KOPT-K1 (cell line): ENCODE measurements around the gene LRRTM4.

Experiments
- H3K27ac ChIP-seq: fragments of 200-600 bp; sonication (generic); 2 replicates; pipeline ENCODE4 v1.5.1; 2016; ENCODE audit warnings: antibody characterized with exemption, mild to moderate bottlenecking, low read depth, low read length; ENCODE audit not compliant: poor library complexity, severe bottlenecking
- H3K36me3 ChIP-seq: fragments of 200-600 bp; sonication (generic); 2 replicates; pipeline ENCODE4 v1.5.1; 2017; ENCODE audit warnings: antibody characterized with exemption, mild to moderate bottlenecking, low read length, moderate library complexity; ENCODE audit not compliant: insufficient read depth
- H3K9me3 ChIP-seq: fragments of 200-600 bp; sonication (generic); 2 replicates; pipeline ENCODE4 v1.5.1; 2017; ENCODE audit warnings: antibody characterized with exemption, low read length, mild to moderate bottlenecking; ENCODE audit not compliant: insufficient read depth, poor library complexity, severe bottlenecking

LRRTM4 gene

GRCh38 chr2:76953733-76954347, 568.3 kb downstream of the LRRTM4 start:
- no peaks in the 10 kb centered on the region for H3K36me3 ChIP-seq
- no peak overlapping the region for H3K27ac ChIP-seq
- H3K9me3 ChIP-seq, result no peaks in the 10 kb centered on the region

GRCh38 chr2:76946631-76947145, 575.5 kb downstream of the LRRTM4 start:
- no peaks in the 10 kb centered on the region for H3K9me3 ChIP-seq
- H3K27ac ChIP-seq, result no peak overlapping the region
- H3K36me3 ChIP-seq, result no peaks in the 10 kb centered on the region

- Histone ChIP-seq H3K27ac (no peak overlapping the region), H3K36me3 (no peaks in the 10 kb centered on the region), H3K9me3 (no peaks in the 10 kb centered on the region)
Measured at GRCh38 chr2:76940559-76940958, 581.6 kb downstream of the LRRTM4 start.

- no peak overlapping the region for H3K27ac ChIP-seq
- H3K9me3 ChIP-seq, result no peaks in the 10 kb centered on the region
- H3K36me3 ChIP-seq, result no peaks in the 10 kb centered on the region
Measured at GRCh38 chr2:76938153-76938552, 584.0 kb downstream of the LRRTM4 start.

GRCh38 chr2:76932550-76932949, 589.6 kb downstream of the LRRTM4 start:
- no peaks in the 10 kb centered on the region for H3K36me3 ChIP-seq
- H3K9me3 ChIP-seq, result no peaks in the 10 kb centered on the region
- no peak overlapping the region for H3K27ac ChIP-seq

- no peaks in the 10 kb centered on the region for H3K36me3 ChIP-seq
- H3K9me3 ChIP-seq, result no peaks in the 10 kb centered on the region
- no peak overlapping the region for H3K27ac ChIP-seq
Measured at GRCh38 chr2:76930056-76930744, 592.0 kb downstream of the LRRTM4 start.

GRCh38 chr2:76928026-76928425, 594.1 kb downstream of the LRRTM4 start:
- H3K9me3 ChIP-seq, result no peaks in the 10 kb centered on the region
- H3K36me3 ChIP-seq, result no peaks in the 10 kb centered on the region
- H3K27ac ChIP-seq, result no peak overlapping the region

GRCh38 chr2:76921006-76921405, 601.2 kb downstream of the LRRTM4 start:
- no peaks in the 10 kb centered on the region for H3K9me3 ChIP-seq
- H3K27ac ChIP-seq, result no peak overlapping the region
- H3K36me3 ChIP-seq, result no peaks in the 10 kb centered on the region

- Histone ChIP-seq H3K27ac (no peak overlapping the region), H3K36me3 (no peaks in the 10 kb centered on the region), H3K9me3 (no peaks in the 10 kb centered on the region)
Measured at GRCh38 chr2:76895469-76895868, 626.7 kb downstream of the LRRTM4 start.

- Histone ChIP-seq H3K36me3 (no peaks in the 10 kb centered on the region), H3K9me3 (no peaks in the 10 kb centered on the region), H3K27ac (no peak overlapping the region)
Measured at GRCh38 chr2:76870581-76870980, 651.6 kb downstream of the LRRTM4 start.

- Histone ChIP-seq H3K9me3 (no peaks in the 10 kb centered on the region), H3K36me3 (no peaks in the 10 kb centered on the region), H3K27ac (no peak overlapping the region)
Measured at GRCh38 chr2:76870011-76870410, 652.2 kb downstream of the LRRTM4 start.

- no peaks in the 10 kb centered on the region for H3K36me3 ChIP-seq
- no peak overlapping the region for H3K27ac ChIP-seq
Measured at GRCh38 chr2:76867854-76868253, 654.3 kb downstream of the LRRTM4 start.

GRCh38 chr2:76866464-76866863, 655.7 kb downstream of the LRRTM4 start:
- no peaks in the 10 kb centered on the region for H3K36me3 ChIP-seq
- no peak overlapping the region for H3K27ac ChIP-seq
- no peaks in the 10 kb centered on the region for H3K9me3 ChIP-seq

More at GRCh38 chr2:76867854-76868253, 654.3 kb downstream of the LRRTM4 start:
- no peaks in the 10 kb centered on the region for H3K9me3 ChIP-seq

- Histone ChIP-seq H3K27ac (no peak overlapping the region), H3K36me3 (no peaks in the 10 kb centered on the region), H3K9me3 (no peaks in the 10 kb centered on the region)
Measured at GRCh38 chr2:76862901-76863300, 659.3 kb downstream of the LRRTM4 start.

- no peak overlapping the region for H3K27ac ChIP-seq
- H3K36me3 ChIP-seq, result no peaks in the 10 kb centered on the region
- H3K9me3 ChIP-seq, result no peaks in the 10 kb centered on the region
Measured at GRCh38 chr2:76861708-76862107, 660.5 kb downstream of the LRRTM4 start.

GRCh38 chr2:76851000-76851399, 671.2 kb downstream of the LRRTM4 start:
- H3K9me3 ChIP-seq, result no peaks in the 10 kb centered on the region
- no peak overlapping the region for H3K27ac ChIP-seq
- H3K36me3 ChIP-seq, result no peaks in the 10 kb centered on the region
